HEK293 (cell line): Measurements from ENCODE around the gene BCL2.
A peak's percentile ranks its signal among the peaks of the same experiment; 100 is the strongest.

Source experiments
- GLIS2 ChIP-seq: fragments of 450-650 bp; formaldehyde crosslinking; IDR thresholded peaks from 2 replicates; pipeline ENCODE4 v1.5.1; 2016; ENCODE audit warnings: missing biosample characterization, missing genetic modification characterization
- IKZF3 ChIP-seq: fragments of 450-650 bp; IDR thresholded peaks from 2 replicates; pipeline ENCODE4 v1.5.0; 2018; ENCODE audit warnings: missing biosample characterization, mild to moderate bottlenecking, missing genetic modification characterization, moderate library complexity
- KLF1 ChIP-seq: fragments of 450-650 bp; formaldehyde crosslinking; IDR thresholded peaks from 2 replicates; pipeline ENCODE4 v1.5.1; 2016; ENCODE audit warnings: missing biosample characterization, missing genetic modification characterization
- MYNN ChIP-seq: fragments of 450-650 bp; formaldehyde crosslinking; IDR thresholded peaks from 2 replicates; pipeline ENCODE4 v1.5.1; 2016; ENCODE audit warnings: missing biosample characterization, missing genetic modification characterization, borderline replicate concordance
- ZBTB7A ChIP-seq: fragments of 450-650 bp; formaldehyde crosslinking; IDR thresholded peaks from 2 replicates; pipeline ENCODE4 v1.5.1; 2016; ENCODE audit warnings: low read depth, missing biosample characterization, missing genetic modification characterization
- ZBTB8A ChIP-seq: fragments of 450-650 bp; formaldehyde crosslinking; IDR thresholded peaks from 2 replicates; pipeline ENCODE4 v1.5.1; 2016; ENCODE audit warnings: missing biosample characterization, missing genetic modification characterization
- ZEB2 ChIP-seq: fragments of 450-650 bp; formaldehyde crosslinking; IDR thresholded peaks from 2 replicates; pipeline ENCODE4 v1.5.1; 2016; ENCODE audit warnings: missing biosample characterization, missing genetic modification characterization
- ZNF121 ChIP-seq: fragments of 450-650 bp; formaldehyde crosslinking; IDR thresholded peaks from 2 replicates; pipeline ENCODE4 v1.5.1; 2016; ENCODE audit warnings: missing biosample characterization, missing genetic modification characterization
- ZNF16 ChIP-seq: fragments of 450-650 bp; formaldehyde crosslinking; IDR thresholded peaks from 2 replicates; pipeline ENCODE4 v1.5.1; 2016; ENCODE audit warnings: low read depth, missing biosample characterization, missing genetic modification characterization
- ZNF169 ChIP-seq: fragments of 450-650 bp; formaldehyde crosslinking; IDR thresholded peaks from 2 replicates; pipeline ENCODE4 v1.5.1; 2016; ENCODE audit warnings: missing biosample characterization, missing genetic modification characterization
- ZNF292 ChIP-seq: fragments of 450-650 bp; formaldehyde crosslinking; IDR thresholded peaks from 2 replicates; pipeline ENCODE4 v1.5.1; 2016; ENCODE audit warnings: low read depth, missing biosample characterization, missing genetic modification characterization, borderline replicate concordance
- ZNF302 ChIP-seq: fragments of 450-650 bp; formaldehyde crosslinking; IDR thresholded peaks from 2 replicates; pipeline ENCODE4 v1.5.1; 2016; ENCODE audit warnings: missing biosample characterization, missing genetic modification characterization, low read depth
- ZNF394 ChIP-seq: fragments of 450-650 bp; formaldehyde crosslinking; IDR thresholded peaks from 2 replicates; pipeline ENCODE4 v1.5.1; 2016; ENCODE audit warnings: missing biosample characterization, missing genetic modification characterization, mild to moderate bottlenecking, moderate library complexity, borderline replicate concordance
- ZNF473 ChIP-seq: fragments of 450-650 bp; formaldehyde crosslinking; IDR thresholded peaks from 2 replicates; pipeline ENCODE4 v1.5.1; 2017; ENCODE audit warnings: missing biosample characterization, missing genetic modification characterization
- ZNF558 ChIP-seq: fragments of 450-650 bp; formaldehyde crosslinking; IDR thresholded peaks from 2 replicates; pipeline ENCODE4 v1.5.1; 2016; ENCODE audit warnings: missing biosample characterization, missing genetic modification characterization
- ZNF707 ChIP-seq: fragments of 450-650 bp; formaldehyde crosslinking; IDR thresholded peaks from 2 replicates; pipeline ENCODE4 v1.5.1; 2016; ENCODE audit warnings: missing biosample characterization, missing genetic modification characterization
- ZNF768 ChIP-seq: fragments of 450-650 bp; formaldehyde crosslinking; IDR thresholded peaks from 2 replicates; pipeline ENCODE4 v1.5.1; 2018; ENCODE audit warnings: missing biosample characterization, mild to moderate bottlenecking, missing genetic modification characterization
- TF ChIP-seq, protein P1 (sequence below): fragments of 450-650 bp; formaldehyde crosslinking; IDR thresholded peaks from 2 replicates; pipeline ENCODE4 v1.5.1; 2017; ENCODE audit warnings: missing biosample characterization, missing genetic modification characterization
- TF ChIP-seq, protein P2 (sequence below): fragments of 450-650 bp; formaldehyde crosslinking; IDR thresholded peaks from 2 replicates; pipeline ENCODE4 v1.5.1; 2016; ENCODE audit warnings: missing biosample characterization, missing genetic modification characterization
- TF ChIP-seq, protein P3 (sequence below): fragments of 450-650 bp; formaldehyde crosslinking; IDR thresholded peaks from 2 replicates; pipeline ENCODE4 v1.5.1; 2016; ENCODE audit warnings: missing biosample characterization, missing genetic modification characterization
- TF ChIP-seq, protein P4 (sequence below): fragments of 450-650 bp; formaldehyde crosslinking; IDR thresholded peaks from 2 replicates; pipeline ENCODE4 v1.5.1; 2016; ENCODE audit warnings: missing biosample characterization, missing genetic modification characterization
- TF ChIP-seq, protein P5 (sequence below): fragments of 450-650 bp; formaldehyde crosslinking; IDR thresholded peaks from 2 replicates; pipeline ENCODE4 v1.5.1; 2016; ENCODE audit warnings: missing biosample characterization, missing genetic modification characterization

Gene BCL2

DNA sequence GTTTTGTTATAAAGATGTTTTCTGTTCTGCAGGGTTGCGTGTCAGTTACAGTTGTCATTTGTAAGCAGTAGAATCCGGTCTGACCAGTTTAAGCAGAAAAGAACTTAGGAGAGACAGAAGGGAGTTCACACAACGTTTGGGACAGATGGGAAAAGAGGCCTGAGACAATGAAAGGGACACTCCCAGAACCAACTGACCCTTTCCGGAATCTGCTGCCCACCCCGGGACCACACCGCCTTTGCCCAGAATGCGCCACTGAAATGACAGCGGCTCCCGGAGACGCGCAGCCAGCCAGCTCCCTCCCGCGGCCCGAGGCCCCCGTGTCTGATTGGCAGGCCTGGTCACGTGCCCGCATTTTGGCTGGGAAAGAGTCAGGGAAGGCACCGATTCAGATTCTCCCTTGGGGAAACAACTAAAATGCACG, 244.6 kb downstream of the BCL2 start (continued):
- TF ChIP-seq ZNF16 (tag by site-specific recombination) (no peak), MYNN (tag by site-specific recombination) (no peak), ZNF473 (tag by site-specific recombination) (no peak), ZNF558 (tag by site-specific recombination) (no peak), ZEB2 (no peak), IKZF3 (tag by site-specific recombination) (peak; percentile 68), ZNF768 (tag by site-specific recombination) (no peak), KLF1 (tag by site-specific recombination) (no peak), ZBTB7A (no peak), ZNF169 (tag by site-specific recombination) (no peak), ZNF707 (tag by site-specific recombination) (no peak), ZNF292 (tag by site-specific recombination) (no peak), ZNF121 (tag by site-specific recombination) (no peak), GLIS2 (tag by site-specific recombination) (peak; percentile 48; the same call in 1 of the 2 replicates), ZBTB8A (tag by site-specific recombination) (no peak), ZNF302 (tag by site-specific recombination) (no peak), ZNF394 (tag by site-specific recombination) (no peak)
- TF ChIP-seq, protein P1, sequence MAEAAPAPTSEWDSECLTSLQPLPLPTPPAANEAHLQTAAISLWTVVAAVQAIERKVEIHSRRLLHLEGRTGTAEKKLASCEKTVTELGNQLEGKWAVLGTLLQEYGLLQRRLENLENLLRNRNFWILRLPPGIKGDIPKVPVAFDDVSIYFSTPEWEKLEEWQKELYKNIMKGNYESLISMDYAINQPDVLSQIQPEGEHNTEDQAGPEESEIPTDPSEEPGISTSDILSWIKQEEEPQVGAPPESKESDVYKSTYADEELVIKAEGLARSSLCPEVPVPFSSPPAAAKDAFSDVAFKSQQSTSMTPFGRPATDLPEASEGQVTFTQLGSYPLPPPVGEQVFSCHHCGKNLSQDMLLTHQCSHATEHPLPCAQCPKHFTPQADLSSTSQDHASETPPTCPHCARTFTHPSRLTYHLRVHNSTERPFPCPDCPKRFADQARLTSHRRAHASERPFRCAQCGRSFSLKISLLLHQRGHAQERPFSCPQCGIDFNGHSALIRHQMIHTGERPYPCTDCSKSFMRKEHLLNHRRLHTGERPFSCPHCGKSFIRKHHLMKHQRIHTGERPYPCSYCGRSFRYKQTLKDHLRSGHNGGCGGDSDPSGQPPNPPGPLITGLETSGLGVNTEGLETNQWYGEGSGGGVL (tag by site-specific recombination): no peak
- TF ChIP-seq, protein P2, sequence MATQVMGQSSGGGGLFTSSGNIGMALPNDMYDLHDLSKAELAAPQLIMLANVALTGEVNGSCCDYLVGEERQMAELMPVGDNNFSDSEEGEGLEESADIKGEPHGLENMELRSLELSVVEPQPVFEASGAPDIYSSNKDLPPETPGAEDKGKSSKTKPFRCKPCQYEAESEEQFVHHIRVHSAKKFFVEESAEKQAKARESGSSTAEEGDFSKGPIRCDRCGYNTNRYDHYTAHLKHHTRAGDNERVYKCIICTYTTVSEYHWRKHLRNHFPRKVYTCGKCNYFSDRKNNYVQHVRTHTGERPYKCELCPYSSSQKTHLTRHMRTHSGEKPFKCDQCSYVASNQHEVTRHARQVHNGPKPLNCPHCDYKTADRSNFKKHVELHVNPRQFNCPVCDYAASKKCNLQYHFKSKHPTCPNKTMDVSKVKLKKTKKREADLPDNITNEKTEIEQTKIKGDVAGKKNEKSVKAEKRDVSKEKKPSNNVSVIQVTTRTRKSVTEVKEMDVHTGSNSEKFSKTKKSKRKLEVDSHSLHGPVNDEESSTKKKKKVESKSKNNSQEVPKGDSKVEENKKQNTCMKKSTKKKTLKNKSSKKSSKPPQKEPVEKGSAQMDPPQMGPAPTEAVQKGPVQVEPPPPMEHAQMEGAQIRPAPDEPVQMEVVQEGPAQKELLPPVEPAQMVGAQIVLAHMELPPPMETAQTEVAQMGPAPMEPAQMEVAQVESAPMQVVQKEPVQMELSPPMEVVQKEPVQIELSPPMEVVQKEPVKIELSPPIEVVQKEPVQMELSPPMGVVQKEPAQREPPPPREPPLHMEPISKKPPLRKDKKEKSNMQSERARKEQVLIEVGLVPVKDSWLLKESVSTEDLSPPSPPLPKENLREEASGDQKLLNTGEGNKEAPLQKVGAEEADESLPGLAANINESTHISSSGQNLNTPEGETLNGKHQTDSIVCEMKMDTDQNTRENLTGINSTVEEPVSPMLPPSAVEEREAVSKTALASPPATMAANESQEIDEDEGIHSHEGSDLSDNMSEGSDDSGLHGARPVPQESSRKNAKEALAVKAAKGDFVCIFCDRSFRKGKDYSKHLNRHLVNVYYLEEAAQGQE (tag by site-specific recombination): no peak
- TF ChIP-seq, protein P3, sequence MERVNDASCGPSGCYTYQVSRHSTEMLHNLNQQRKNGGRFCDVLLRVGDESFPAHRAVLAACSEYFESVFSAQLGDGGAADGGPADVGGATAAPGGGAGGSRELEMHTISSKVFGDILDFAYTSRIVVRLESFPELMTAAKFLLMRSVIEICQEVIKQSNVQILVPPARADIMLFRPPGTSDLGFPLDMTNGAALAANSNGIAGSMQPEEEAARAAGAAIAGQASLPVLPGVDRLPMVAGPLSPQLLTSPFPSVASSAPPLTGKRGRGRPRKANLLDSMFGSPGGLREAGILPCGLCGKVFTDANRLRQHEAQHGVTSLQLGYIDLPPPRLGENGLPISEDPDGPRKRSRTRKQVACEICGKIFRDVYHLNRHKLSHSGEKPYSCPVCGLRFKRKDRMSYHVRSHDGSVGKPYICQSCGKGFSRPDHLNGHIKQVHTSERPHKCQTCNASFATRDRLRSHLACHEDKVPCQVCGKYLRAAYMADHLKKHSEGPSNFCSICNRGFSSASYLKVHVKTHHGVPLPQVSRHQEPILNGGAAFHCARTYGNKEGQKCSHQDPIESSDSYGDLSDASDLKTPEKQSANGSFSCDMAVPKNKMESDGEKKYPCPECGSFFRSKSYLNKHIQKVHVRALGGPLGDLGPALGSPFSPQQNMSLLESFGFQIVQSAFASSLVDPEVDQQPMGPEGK (tag by site-specific recombination): 0 out of 2 replicates have a peak, but pooled peaks have one; percentile 35
- TF ChIP-seq, protein P4, sequence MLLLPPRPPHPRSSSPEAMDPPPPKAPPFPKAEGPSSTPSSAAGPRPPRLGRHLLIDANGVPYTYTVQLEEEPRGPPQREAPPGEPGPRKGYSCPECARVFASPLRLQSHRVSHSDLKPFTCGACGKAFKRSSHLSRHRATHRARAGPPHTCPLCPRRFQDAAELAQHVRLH (tag by site-specific recombination): no peak
- TF ChIP-seq, protein P5, sequence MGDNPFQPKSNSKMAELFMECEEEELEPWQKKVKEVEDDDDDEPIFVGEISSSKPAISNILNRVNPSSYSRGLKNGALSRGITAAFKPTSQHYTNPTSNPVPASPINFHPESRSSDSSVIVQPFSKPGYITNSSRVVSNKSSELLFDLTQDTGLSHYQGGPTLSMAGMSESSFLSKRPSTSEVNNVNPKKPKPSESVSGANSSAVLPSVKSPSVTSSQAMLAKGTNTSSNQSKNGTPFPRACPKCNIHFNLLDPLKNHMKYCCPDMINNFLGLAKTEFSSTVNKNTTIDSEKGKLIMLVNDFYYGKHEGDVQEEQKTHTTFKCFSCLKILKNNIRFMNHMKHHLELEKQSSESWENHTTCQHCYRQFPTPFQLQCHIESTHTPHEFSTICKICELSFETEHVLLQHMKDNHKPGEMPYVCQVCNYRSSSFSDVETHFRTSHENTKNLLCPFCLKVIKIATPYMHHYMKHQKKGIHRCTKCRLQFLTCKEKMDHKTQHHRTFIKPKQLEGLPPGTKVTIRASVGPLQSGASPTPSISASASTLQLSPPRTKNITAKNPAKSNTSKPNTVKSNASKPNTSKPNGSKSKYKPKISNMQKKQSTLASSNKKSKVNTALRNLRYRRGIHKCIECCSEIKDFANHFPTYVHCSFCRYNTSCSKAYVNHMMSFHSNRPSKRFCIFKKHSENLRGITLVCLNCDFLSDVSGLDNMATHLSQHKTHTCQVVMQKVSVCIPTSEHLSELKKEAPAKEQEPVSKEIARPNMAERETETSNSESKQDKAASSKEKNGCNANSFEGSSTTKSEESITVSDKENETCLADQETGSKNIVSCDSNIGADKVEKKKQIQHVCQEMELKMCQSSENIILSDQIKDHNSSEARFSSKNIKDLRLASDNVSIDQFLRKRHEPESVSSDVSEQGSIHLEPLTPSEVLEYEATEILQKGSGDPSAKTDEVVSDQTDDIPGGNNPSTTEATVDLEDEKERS (tag by site-specific recombination): no peak
